Activated CD8-positive, alpha-beta memory T cell treated with anti-CD3 and anti-CD28 coated beads for 4 hours (primary cell): Measurements from ENCODE around the gene KEAP1.
"Not testable (repeated sequence)": the region's sequence is repeated elsewhere in the genome, so short reads cannot be mapped to it uniquely, and the experiment has no call there.

Source experiments
- DNase-seq, 2 donors: peaks; one replicate each; pipeline ENCODE4 v3.0.0-alpha.2; 2020; ENCODE audit warnings: low read depth in 2 of 2

Gene KEAP1

DNA sequence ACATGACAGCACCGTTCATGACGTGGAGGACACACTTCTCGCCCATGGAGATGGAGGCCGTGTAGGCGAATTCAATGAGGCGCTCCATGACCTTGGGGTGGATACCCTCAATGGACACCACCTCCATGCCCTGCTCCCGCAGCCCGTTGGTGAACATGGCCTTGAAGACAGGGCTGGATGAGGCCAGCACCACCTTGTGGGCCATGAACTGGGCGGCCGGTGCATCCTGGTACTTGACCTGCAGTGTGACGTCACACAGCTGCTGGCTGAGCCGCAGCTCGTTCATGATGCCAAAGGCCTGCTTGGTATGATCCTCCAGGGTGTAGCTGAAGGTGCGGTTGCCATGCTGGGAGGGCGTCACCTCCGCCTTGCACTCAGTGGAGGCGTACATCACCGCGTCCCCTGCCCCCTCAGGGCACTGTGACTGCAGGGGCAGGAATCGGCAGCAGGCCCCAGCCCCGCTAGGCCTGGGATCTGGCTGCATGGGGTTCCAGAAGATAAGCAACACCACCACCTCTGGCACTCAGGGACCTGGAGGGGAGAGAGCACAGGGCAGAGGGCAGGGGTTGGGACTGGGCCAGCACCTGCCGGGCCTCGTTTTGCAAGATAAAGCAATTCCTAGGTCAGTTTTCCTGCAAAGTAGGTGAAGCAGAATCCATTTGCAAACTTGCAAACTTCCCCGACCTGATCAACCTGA lies 3.5 kb downstream of the KEAP1 start:
- DNase-seq = no peak

DNA sequence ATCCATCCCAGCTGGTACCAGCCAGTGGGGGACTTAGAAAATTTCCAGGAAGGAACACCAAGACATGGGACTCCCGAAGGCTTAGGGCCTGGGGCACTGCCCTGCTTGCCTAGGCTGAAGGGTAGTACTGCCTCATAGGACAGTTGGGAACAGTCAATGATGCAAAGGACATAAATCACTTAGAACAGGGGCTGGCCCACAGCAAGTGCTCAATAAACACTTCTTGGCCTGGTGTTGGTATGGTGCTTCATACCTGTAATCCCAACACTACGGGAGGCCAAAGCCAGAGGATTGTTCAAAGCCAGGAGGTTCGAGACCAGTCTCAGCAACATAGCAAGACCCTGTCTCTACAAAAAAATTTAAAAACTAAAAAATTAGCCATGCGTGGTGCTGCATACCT lies 5.8 kb downstream of the KEAP1 start:
- DNase-seq = no peak

DNA sequence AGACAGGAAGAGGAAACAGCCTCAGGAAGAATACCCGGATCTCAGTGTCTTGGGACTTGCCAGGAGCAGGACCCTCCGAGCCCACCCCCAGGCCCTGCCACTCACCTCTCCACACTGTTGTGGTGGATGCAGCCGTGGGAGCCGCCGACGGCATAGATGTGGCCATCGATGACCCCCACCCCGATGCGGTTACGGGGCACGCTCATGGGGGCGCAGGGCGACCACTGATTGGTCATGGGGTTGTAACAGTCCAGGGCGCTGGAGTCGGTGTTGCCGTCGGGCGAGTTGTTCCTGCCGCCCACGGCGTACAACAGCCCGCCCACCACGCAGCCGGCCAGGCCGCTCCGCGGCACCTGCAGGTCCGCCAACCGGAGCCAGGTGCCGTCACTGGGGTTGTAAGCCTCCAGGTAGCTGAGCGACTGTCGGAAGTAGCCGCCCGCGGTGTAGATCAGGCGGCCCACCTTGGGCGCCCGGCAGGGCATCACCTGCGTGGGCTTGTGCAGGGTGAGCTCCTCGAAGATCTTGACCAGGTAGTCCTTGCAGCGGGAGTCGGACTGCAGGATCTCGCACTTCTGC lies 11.6 kb downstream of the KEAP1 start:
- DNase-seq = no peak

DNA sequence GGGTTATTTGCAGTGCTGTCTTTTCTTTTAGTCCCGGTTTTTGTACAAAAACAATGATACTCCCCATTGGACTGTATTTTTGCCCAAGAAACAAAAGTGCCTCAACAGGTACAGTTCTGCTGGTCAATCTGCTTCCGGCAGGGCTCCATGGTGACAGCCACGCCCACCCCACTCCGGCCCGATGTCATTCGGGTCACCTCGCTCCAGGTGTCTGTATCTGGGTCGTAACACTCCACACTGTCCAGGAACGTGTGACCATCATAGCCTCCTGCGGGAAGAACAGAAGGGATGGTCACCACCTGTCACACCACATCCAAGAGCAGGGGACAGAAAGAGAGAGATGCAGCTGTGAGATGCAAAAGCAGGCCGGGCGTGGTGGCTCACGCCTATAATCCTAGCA lies 16.6 kb downstream of the KEAP1 start:
- no peak for DNase-seq

DNA sequence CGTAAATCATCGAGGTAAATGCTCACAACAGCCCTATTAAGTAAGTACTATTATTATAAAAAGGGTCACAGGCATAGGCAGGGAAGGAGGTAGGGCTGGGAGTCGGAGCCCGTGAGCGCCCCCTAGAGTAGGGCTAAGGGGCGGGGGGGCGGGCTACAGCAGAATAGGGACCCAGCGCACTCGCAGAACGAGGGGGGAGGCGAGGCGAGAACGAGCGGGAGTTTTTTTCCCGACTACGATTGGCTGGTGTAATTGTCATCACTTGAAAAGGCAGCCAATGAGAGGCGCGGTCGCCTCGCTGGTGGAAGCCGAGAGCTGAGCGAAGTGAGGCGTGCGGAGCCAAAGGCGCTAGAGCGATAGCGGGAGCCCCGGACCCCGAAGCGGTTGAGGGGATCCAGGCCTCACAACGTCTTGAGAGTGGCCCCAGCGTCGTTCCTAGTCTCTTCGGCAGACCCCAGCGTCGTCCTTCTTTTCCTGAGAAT lies 24.2 kb downstream of the KEAP1 start:
- DNase-seq = peak; percentile 79 to 82

DNA sequence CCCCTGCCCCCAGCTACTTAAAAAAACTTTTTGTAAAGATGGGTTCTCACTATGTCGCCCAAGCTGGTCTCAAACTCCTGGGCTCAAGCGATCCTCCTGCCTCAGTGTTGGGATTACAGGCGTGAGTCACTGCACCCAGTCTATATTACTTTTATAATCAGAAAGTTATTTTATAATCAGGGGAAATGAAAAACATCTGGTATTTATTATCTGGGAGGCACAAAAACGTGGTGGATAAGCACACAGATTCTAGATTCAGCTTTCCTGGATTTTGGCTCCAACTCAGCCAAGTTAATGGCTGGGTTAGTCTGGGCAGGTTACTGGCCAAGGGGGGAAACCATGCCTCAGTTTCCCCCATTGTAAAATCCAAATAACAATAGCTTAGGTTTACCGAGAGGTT lies 24.7 kb downstream of the KEAP1 start:
- DNase-seq = no peak

DNA sequence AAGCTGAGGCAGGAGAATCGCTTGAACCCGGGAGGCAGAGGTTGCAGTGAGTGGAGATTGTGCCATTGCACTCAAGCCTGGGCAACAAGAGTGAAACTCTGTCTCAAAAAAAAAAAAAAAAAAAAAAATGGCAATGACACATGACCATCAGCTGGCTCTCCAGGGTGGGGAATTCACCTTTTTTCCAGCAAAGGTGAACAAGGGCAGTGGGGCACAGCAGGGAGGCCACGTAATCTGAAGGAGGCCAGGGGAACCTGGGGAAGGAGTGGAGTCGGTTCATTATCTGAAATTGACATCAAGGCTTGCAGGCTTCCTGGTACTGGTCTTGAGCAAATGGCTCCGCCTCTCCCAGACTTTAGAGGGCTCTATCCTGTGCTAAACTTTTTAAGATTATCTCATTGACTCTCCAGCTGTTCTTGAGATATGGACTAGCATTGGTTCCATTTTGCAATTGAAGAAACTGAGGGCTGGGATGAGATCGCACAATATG lies 28.1 kb downstream of the KEAP1 start:
- DNase-seq = no peak

DNA sequence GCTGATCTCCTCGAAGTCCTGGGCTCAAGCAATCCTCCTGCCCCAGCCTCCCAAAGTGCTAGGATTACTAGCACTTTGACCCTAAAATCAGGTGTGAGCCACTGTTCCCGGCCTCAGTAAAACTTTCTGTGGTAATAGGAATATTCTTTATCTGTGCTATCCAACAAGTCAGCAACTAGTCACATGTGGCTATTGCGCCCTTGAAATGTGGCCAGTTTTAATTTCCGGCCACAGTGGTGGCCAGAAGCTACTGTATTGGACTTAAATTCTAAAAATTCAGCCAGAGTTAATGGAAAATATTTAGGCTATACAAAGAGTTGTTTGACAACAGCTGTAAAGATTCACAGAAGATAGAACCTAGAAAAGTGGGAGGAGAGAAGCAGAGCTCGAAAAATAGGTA lies 30.0 kb downstream of the KEAP1 start:
- DNase-seq = no peak

DNA sequence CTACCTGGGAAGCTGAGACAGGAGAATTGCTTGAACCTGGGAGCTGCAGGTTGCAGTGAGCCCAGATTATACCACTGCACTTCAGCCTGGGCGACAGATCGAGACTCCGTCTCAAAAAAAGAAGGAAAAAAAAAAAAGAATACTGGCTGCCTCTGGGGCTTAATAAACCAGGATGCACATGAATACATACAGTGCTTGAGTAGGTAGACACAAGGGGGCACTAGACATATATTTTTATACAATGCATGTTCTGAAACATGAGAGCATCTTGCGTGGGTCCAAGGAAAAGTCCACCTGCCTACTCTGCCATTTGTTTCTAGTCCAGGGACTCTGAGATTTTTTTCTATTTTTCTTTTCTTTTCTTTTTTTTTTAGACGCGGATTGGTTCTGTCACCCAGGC lies 31.2 kb downstream of the KEAP1 start:
- DNase-seq = no peak

DNA sequence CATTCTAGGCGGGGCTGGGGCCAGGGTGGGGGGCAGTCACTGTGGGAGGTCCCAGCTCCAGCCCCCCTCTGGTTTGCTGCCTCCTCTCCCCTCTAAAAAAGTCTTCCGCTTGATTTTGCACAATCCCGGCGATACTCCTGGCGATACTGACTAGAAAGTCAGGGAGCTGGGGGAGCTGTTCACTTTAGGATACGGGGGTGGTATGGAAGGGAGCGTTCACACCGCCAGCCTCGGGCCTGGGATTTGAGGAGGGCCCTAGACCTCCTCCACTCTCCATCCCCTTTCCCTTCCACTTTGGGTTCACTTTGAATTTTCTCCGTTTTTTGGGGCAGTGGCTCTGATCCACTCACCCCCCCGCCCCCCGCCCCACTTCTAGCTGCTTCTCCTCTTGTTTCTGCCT lies 35.0 kb downstream of the KEAP1 start:
- no peak for DNase-seq

DNA sequence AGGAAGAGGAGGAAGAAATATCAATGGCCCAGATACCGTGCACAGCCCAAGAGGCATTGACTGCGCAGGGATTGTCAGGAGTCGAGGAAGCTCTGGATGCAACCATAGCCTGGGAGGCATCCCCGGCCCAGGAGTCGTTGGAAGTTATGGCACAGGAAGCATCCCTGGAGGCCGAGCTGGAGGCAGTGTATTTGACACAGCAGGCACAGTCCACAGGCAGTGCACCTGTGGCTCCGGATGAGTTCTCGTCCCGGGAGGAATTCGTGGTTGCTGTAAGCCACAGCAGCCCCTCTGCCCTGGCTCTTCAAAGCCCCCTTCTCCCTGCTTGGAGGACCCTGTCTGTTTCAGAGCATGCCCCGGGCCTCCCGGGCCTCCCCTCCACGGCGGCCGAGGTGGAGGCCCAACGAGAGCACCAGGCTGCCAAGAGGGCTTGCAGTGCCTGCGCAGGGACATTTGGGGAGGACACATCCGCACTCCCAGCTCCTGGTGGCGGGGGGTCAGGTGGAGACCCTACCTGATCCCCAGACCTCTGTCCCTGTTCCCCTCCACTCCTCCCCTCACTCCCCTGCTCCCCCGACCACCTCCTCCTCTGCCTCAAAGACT lies 36.0 kb downstream of the KEAP1 start:
- DNase-seq = no peak

DNA sequence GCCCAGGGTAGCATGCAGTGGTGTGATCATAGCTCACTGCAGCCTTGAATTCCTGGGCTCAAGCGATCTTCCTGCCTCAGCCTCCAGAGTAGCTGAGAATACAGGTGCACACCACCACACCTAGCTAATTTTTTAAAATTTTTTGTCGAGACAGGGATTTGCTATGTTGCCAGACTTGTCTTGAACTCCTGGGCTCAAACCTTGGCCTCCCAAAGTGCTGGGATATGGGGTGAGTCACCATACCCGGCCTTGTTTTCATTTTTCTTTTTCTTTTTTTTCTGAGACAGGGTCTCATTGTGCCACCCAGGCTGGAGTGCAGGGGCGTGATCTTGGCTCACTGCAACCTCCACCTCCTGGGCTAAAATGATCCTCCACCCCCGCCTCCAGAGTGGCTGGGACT lies 38.7 kb downstream of the KEAP1 start:
- DNase-seq = no peak

DNA sequence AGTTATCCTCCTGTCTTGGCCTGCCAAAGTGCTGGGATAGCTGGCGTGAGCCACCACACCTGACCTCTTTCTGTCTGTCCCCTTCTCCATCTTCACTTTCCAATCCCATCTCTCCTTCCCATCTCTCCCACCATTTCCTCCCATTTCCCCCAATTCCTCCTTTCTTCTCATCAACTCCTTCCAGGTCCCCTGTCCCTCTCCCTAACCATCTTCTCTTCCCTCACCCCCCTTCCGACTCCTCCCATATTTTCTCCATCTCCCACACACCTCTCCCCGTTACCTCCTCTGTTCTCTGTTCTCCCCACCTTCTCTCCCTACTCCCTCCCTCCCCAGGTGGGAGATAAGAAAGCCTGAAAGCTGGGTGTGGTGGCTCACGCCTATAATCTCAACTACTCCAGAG lies 40.6 kb downstream of the KEAP1 start:
- DNase-seq = no peak

DNA sequence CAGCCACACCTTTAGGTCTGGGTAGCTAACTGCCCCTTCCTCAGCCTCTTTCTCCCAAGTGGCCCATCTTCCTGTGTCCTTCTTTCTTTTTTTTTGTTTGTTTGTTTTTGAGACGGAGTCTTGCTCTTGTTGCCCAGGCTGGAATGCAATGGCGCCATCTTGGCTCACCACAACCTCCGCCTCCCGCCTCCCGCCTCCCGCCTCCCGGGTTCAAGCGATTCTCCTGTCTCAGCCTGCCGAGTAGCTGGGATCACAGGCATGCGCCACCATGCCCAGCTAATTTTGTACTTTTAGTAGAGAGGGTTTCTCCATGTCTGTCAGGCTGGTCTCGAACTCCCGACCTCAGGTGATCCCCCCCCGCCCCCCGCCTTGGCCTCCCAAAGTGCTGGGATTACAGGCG lies 41.1 kb downstream of the KEAP1 start:
- not testable (repeated sequence) for DNase-seq

DNA sequence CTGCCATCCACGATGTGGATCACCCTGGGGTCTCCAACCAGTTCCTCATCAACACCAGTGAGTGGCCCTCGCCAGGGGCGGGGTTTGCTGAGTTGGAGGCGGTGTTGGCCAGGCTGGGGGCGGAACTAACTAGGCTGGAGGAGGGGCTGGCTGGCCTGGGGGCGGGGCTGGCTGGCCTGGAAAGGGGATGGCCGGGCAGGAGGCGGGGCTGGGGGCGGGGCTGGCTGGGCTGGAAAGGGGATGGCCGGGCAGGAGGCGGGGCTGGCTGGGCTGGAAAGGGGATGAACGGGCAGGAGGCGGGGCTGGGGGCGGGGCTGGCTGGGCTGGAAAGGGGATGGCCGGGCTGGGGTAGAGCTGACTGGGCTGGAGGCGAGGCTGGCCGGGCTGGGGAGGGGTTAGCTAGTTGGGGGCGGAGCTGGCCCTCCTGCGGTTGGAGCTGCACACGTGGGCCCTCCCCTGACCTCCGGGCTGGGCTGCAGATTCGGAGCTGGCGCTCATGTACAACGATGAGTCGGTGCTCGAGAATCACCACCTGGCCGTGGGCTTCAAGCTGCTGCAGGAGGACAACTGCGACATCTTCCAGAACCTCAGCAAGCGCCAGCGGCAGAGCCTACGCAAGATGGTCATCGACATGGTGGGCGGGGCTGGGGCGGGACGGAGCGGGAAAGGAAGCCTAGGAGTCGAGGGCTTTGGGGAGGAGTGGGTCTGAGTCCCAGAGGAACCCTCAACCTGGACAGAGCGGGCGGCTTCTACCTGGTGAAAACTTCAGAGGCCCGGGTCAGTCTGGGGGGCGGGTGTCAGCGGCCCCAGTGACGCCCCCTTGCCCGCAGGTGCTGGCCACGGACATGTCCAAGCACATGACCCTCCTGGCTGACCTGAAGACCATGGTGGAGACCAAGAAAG lies 41.9 kb downstream of the KEAP1 start:
- DNase-seq = peak; percentile 63 to 71

DNA sequence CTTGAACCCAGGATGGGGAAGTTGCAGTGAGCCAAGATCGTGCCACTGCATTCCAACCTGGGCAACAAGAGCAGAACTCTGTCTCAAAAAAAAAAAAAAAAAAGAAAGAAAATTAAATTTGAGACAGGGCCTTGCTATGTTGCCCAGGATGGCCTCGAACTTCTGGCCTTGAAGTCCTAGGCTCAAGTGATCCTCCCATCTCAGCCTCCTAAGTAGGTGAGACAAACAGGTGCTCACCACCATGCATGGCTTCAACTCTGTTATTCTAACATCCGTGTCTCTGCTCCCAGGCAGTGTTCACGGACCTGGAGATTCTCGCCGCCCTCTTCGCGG lies 42.5 kb downstream of the KEAP1 start:
- no peak for DNase-seq

DNA sequence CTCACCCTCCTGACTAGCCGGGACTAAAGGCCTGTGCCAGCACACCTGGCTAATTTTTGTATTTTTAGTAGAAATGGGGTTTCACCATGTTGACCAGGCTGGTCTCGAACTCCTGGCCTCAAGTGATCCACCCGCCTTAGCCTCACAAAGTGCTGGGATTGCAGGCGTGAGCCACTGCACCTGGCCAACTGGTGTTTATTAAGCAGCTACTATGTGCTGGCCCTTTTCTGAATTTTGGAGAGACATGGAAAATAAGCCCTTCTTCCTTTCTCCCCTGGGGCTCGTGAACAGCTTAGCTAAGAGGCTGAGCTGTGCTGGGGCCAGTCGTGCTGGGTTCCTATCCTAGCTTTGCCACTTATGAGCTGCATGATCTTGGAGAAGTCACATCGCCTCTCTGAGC lies 44.4 kb downstream of the KEAP1 start:
- DNase-seq = not testable (repeated sequence)

DNA sequence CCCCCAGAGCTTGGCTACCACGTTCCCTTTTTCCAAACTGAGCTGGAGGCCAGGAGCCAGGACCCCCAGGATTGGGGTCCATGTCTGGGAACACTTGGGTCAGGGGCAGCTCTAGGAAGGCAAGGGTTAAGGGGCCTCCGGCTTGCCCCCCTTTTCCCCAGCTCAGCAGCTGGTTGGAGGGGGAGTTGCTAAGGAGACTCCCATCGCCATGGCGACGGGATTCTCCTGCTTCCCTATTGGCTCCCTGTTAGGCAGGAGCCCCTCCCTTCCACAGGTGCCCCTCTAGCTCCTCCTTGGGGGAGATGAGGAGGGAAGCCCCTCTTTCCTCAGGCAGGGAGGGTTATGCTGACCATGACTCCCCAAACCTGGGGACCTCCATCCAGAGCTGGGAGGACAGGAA lies 48.9 kb downstream of the KEAP1 start:
- no peak for DNase-seq

DNA sequence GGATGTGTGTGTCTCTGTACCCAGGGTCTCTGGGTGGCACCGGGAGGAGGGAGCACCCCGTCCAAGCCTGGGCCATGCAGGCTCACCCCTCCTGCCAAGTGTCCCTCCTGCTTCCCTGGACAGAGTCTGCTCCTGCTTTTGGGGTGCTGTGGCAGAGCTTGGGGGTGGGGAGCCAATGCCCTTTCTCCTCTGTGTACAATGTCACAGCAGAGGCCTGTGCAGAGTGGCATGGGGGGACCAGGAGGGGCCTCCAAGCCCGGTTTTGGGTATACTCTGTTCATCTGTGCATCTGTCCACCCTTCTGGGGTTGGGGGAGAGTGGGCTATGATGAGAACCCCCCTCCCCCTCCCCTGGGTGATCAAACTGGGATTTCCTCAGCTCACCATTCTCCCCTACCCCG lies 49.3 kb downstream of the KEAP1 start:
- no peak for DNase-seq

DNA sequence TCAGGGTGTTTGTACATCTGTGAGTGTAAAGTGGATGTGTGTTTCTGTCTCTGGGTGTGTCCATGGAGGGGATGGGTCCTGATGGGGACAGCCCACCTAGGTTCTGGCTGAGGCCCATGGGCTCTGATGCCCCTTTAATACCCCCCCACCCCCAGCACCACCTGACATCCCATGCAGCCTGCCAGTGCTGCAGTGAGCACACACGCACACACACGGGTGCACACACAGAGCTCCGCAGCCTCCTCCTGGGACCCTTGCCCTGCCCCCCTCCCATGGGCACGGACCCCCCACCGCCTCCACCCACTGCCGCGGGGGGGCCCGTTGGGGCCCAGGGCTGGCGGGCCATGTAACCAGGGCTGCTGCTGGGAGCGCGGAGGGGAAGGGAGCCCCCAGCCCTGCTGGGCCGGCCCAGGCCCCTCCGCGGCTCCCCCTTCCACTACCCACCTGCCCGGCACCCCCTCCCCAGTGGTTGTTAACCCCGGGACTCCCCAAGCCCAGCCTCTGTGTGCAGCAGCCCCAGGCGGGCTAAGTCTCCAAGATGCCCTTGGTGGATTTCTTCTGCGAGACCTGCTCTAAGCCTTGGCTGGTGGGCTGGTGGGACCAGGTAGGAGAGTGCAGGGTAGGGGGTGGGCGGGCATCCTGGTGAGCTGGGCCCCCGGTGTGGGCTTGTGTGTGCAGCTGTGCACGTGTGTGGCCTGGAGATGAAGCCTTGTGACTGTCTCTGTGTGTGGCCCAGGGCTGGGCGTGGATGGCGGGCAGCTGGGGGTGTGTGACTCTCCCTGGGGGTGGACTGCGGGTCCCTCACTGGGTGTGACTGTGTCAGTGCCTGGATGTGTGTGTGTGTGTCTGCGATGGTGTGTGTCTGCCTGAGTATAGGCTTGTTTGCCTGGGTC lies 50.2 kb downstream of the KEAP1 start:
- no peak for DNase-seq

DNA sequence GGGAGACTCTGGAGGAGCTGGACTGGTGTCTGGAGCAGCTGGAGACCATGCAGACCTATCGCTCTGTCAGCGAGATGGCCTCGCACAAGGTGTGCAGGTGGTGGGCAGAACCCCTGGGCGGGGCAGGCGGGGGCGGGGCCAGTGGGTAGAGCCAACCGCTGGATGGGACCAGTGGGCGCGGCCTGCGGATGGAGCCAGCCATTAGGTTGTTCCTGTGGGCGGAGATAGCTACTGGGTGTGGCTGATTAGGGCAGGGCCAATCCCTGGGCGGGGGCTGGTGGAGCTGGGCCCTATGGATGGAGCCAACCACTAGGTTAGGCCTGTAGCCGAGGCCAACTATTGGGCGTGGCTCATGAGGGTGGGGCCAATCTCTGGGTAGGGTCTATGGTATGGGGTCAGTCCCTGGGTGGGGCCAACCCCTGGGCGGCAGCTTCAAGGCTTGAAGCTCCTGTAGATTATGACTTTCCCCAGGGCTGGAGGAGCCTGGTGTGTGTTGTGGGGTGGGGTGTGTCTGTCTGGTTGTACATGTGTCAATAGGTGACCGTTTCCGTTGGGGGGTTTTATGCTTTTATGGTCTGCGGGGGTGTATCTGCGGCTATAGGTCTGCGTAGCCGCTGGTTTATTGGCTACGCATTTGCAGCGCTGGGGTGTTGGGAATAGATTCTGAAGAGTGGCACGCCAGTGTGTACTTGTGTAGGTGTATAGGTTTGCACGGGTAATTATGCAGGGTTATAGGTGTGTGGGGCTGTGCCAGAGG lies 52.1 kb downstream of the KEAP1 start:
- no peak for DNase-seq
